Esophagus squamous epithelium (tissue), 4 donors: ENCODE measurements around the gene SPART.

Experiments
- CTCF ChIP-seq, 6 experiments: fragments of 450-650 bp in 4 of 6; fragments of 200-600 bp in 2 of 6; sonication (generic) in 2 of 6; IDR thresholded peaks; one replicate each; pipeline ENCODE4 v1.5.1; 2016 to 2019; ENCODE audit warnings: antibody characterized with exemption in 6 of 6, mild to moderate bottlenecking in 4 of 6, moderate library complexity in 4 of 6
- POLR2A ChIP-seq, 4 donors: fragments of 450-650 bp; IDR thresholded peaks; one replicate each; pipeline ENCODE4 v1.6.1; 2017; ENCODE audit warnings: antibody characterized with exemption in 4 of 4, mild to moderate bottlenecking in 4 of 4, moderate library complexity in 3 of 4

- TF ChIP-seq CTCF (IDR thresholded peaks at IDR 0.05) (no peak), POLR2A (IDR thresholded peaks at IDR 0.05) (no peak)
Observed at GRCh38 chr13:36323408-36323807, 22.8 kb downstream of the SPART start.
